Activated CD8-positive, alpha-beta memory T cell treated with anti-CD3 and anti-CD28 coated beads, Interleukin-2, amount 50 U/mL, for 1 hour (primary cell): Measurements from ENCODE around the gene KCNT1.

Experiments
- DNase-seq: peaks from one replicate; pipeline ENCODE4 v3.0.0-alpha.2; 2020; ENCODE audit errors: extremely low read depth

KCNT1 gene

DNA sequence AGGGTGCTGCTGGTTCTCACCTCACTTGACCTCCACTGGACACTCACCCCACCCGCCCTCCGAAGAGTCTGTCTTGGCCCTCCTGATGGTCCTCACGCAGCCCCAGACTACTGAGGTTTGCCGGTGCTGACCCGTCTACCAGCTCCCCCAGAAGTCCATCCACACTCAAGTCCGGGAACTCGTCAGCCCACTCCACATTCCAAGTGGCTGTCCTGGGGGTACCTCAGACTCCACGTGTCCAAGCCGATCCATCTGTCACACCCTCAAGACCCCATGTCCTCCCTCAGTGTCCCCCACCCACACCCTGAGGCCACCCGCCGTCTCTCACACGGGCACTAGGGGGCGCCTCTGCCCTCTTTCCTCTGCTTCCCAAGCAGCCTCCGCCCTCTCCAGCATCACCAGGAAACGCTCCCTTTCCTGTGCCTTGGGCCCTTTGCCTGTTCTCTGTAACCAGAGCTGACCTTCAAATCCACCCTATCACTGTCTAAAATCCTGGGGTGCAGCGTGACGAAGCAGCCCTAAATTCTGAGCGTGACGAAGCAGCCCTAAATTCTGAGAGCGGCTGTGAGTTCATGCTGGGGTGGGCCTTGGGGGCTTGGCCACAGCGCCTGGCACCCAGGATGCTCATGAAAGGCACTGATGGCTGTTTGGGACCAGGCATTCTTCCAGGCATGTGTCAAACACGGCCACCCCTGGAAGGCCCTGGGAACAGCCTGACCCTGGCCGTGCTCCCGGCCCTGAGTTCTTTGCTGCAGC lies 95.7 kb downstream of the KCNT1 start:
- DNase-seq, result no peak

- DNase-seq, result no peak
Measured at GRCh38 chr9:135798263-135798585, 96.2 kb downstream of the KCNT1 start.

- no peak for DNase-seq
Measured at GRCh38 chr9:135799261-135799660, 97.3 kb downstream of the KCNT1 start.

DNA sequence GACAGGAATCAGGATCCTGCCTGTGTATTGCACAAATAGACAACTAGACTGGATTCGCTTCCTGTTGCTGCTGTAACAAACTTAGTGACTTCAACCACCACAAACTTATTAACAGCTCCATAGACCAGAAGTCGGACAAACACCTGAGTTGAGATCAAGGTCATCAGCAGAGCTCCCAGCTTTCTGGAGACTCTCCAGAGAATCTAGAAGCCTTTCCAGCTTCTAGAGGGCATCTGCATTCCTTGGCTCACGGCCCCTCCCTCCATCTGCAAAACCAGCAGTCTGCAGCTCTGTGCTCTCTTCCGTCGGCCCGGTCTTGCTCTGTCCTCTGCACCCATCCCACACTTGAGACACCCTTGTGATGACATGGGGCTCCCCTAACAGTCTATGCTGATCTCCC lies 99.1 kb downstream of the KCNT1 start:
- no peak for DNase-seq

- DNase-seq, result no peak
Measured at GRCh38 chr9:135802876-135803419, 101.0 kb downstream of the KCNT1 start.

GRCh38 chr9:135803441-135803840 lies 101.5 kb downstream of the KCNT1 start:
- no peak for DNase-seq

- DNase-seq, result no peak
Measured at GRCh38 chr9:135804581-135805421, 102.8 kb downstream of the KCNT1 start.

- DNase-seq, result no peak
Measured at GRCh38 chr9:135805422-135806022, 103.5 kb downstream of the KCNT1 start.

GRCh38 chr9:135809166-135809565 lies 107.2 kb downstream of the KCNT1 start:
- no peak for DNase-seq

DNA sequence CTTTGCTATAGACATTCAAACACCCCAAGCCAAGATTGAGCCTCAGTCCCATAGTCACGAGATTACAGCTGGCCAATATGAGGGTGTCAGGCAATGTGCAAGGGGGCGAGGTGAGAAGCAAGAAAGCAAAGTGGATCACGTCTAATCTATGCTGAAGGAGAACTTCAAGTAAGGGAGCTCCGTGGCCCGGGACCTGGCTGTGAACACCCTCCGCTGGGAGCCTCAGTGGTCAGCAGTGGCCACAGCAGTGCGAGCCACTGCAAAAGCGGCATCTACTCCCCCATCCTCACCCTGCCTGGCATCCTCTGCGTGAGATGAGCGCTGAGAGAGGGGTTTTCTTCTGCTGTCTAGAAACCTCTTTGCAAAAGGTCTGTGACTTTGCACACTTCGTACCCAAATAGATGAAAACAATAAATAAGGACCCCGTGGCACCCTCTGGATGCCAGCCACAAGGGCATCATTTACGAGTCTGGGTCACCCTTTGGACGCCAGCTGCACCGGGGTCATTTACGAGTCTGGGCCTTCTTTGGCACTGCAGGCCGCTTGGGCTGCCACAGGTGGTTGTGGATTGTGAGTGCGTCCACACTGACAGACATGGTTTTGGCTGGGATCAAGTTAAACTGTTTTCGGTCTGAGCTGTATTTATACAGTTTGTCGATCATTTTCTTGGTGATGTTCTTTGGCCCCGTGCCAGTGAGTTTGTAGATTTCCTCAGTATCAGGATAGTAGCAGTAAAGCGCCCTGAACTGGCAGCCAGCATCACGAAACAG lies 109.0 kb downstream of the KCNT1 start:
- DNase-seq, result no peak

- no peak for DNase-seq
Measured at GRCh38 chr9:135811801-135812200, 109.8 kb downstream of the KCNT1 start.

DNA sequence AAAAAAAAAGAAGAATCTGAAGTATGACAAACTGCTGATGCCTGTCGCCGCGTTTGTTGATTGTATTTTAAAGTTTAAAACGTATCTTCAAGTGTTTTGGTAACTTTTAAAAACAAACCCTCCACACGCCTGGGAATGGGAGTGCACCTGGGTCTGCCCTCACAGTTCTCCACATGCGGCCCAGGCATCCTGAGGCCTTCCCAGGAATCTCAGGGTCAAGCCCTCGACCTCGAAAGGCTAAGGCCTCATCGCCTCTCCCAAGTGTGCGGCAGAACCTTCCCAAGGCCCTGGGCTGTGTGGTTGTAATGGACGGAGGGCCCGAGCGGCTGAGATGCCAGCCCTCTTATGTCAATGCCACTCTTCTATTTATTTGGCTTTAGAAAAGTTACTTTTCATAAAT lies 111.0 kb downstream of the KCNT1 start:
- DNase-seq, result no peak

DNA sequence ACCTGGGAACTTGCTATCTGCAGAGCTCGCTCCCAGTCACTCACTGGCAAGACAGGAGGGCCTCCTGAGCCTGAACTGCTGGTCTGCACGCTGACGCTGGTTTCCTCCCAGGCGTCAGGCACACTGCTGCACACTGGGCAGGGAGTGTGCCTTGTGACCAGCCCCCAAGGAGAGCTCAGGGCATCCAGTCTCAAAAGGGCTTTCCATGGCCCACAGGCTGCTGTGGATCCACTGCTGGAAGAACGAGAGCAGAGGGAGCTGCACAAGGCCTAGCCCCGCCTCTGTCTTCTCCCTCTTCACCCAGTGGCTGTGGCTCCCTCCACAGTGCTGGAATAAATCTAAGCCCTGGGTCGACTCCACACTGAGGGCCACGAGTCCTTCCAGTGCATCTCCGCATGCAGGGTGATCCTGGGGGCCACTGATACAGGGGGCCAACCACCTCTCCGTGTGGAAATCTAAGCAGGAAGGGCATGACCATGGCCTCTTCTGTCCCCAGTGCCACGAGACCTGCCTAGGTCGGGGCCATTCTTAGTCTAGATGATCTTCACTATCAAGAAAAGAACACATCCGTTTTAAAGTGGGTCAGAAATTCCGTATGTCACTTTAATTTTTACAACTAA lies 111.8 kb downstream of the KCNT1 start:
- no peak for DNase-seq

GRCh38 chr9:135814421-135815095 lies 112.6 kb downstream of the KCNT1 start:
- DNase-seq, result no peak

- DNase-seq, result no peak
Measured at GRCh38 chr9:135815413-135815812, 113.4 kb downstream of the KCNT1 start.

GRCh38 chr9:135815830-135816650 lies 114.1 kb downstream of the KCNT1 start:
- no peak for DNase-seq

GRCh38 chr9:135816651-135816970 lies 114.6 kb downstream of the KCNT1 start:
- DNase-seq, result no peak

GRCh38 chr9:135817951-135818717 lies 116.1 kb downstream of the KCNT1 start:
- no peak for DNase-seq
